ENCODE data around the gene PFKFB3.

- TF ChIP-seq, protein P1, sequence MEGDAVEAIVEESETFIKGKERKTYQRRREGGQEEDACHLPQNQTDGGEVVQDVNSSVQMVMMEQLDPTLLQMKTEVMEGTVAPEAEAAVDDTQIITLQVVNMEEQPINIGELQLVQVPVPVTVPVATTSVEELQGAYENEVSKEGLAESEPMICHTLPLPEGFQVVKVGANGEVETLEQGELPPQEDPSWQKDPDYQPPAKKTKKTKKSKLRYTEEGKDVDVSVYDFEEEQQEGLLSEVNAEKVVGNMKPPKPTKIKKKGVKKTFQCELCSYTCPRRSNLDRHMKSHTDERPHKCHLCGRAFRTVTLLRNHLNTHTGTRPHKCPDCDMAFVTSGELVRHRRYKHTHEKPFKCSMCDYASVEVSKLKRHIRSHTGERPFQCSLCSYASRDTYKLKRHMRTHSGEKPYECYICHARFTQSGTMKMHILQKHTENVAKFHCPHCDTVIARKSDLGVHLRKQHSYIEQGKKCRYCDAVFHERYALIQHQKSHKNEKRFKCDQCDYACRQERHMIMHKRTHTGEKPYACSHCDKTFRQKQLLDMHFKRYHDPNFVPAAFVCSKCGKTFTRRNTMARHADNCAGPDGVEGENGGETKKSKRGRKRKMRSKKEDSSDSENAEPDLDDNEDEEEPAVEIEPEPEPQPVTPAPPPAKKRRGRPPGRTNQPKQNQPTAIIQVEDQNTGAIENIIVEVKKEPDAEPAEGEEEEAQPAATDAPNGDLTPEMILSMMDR (IDR thresholded peaks at IDR 0.05; ENCODE audit: poor library complexity) = no peak
- TF ChIP-seq EZH2phosphoT487 (IDR thresholded peaks at IDR 0.05; ENCODE audit: low read depth, severe bottlenecking, unreplicated experiment) = no peak
Measured at GRCh38 chr10:6208799-6209235, 6.1 kb downstream of the PFKFB3 start.
